Astrocyte (in vitro differentiated cells and primary cell): ENCODE measurements around the gene PRKCE.

Experiments
- CTCF ChIP-seq: IDR thresholded peaks from 2 replicates; pipeline ENCODE4 v1.5.1; 2011; ENCODE audit warnings: low read depth, mild to moderate bottlenecking, inconsistent platforms, low read length, moderate library complexity; ENCODE audit not compliant: insufficient read depth
- EZH2 ChIP-seq: IDR thresholded peaks from 2 replicates; pipeline ENCODE4 v1.6.1; 2012; ENCODE audit warnings: mild to moderate bottlenecking, low read length, inconsistent platforms; ENCODE audit not compliant: insufficient read depth

DNA sequence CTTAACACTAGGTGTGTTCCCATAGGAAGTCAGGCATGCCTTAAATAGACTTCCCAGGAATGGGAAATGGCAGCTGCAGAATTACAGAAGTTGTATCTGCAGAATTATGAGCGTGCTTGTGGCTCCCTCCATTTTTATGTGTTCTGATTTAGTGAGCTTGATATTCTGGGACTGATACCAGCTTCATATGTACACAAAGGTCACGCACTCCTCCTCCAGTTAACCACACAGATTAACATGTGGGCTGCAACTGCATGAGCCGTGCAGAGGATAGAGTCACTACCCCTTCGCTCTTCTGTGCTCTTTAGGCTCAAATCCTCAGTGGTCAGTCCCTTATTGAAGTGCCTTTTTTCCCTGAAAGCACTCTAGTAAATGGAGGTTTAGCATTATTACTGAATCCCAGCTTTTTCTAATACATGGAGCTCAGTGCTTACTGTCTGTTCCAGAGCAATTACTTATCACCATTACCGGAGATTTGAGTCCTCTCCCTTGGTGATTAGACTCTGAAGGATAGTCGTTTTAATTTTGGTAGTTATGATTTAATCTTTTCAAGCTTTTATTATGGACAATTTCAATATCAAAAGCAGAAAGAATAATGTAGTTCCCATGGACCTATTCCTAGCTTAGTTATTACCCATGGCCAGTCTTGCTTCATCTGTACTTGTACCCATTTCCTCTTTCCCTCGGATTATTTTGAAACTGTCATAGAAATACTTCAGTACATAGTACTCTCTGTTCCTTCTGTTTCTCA is 238.3 kb downstream of the PRKCE start:
- no peak for TF ChIP-seq CTCF
- no peak for TF ChIP-seq EZH2
